A549 (cell line): ENCODE data around the gene FGF3. TPM values are rescaled to one million over a fixed set of nuclear protein-coding genes. Genes with fewer than 3 reads are reported as not detected.

Source experiments
- ATAC-seq, 2 experiments: fragments of 200-7000 bp in 1 of 2; fragments of >200 bp in 1 of 2; cut with Nextera tagmentation in 1 of 2; cut with Tn5 transposase in 1 of 2; 3 replicates each; pipeline versions ENCODE4 v1.8.0 to v1.9.1; 2018 to 2020; ENCODE audit warnings: mild to moderate bottlenecking in 1 of 2, moderate library complexity in 1 of 2
- CTCF ChIA-PET: fragments of 300-600 bp; sonication (Branson Sonifier 250); formaldehyde crosslinking; extraction: SDS; loops from one replicate; lab custom pipeline; 2021; ENCODE audit warnings: antibody characterized with exemption, inconsistent platforms; lab: Yijun Ruan, JAX
- POLR2A ChIA-PET: fragments of 350-600 bp; formaldehyde crosslinking; extraction: SDS; loops from one replicate; lab custom pipeline; 2021; ENCODE audit warnings: antibody characterized with exemption, inconsistent platforms; lab: Yijun Ruan, JAX
- DNase-seq, 2 experiments: peaks; one replicate each; pipeline versions ENCODE4 v3.0.0 to v3.0.0-alpha.2; 2011 to 2016; ENCODE audit warnings: low read depth in 1 of 2, low spot score in 1 of 2
- FAIRE-seq: peaks from 2 replicates; lab custom pipeline; 2011; peaks lifted over from hg19 to GRCh38; lab: Jason Lieb, UNC
- H3K27ac ChIP-seq, 2 experiments: fragments of >200 bp; sonication (Bioruptor Twin); formaldehyde crosslinking; 3 replicates each; pipeline ENCODE4 v1.5.1; 2016 to 2017
- H3K4me1 ChIP-seq: fragments of >200 bp; sonication (Bioruptor Twin); formaldehyde crosslinking; 3 replicates; pipeline ENCODE4 v1.6.1; 2016
- H3K4me2 ChIP-seq: fragments of >200 bp; sonication (Bioruptor Twin); formaldehyde crosslinking; 3 replicates; pipeline ENCODE4 v1.6.1; 2016
- H3K4me3 ChIP-seq: fragments of >200 bp; sonication (Bioruptor Twin); formaldehyde crosslinking; 3 replicates; pipeline ENCODE4 v1.5.1; 2016
- H3K9me3 ChIP-seq: fragments of >200 bp; sonication (Bioruptor Twin); formaldehyde crosslinking; 3 replicates; pipeline ENCODE4 v1.6.1; 2016
- CBX2 ChIP-seq: fragments of 200-600 bp; sonication (generic); IDR thresholded peaks from 2 replicates; pipeline ENCODE4 v1.6.1; 2016; ENCODE audit warnings: low read depth, mild to moderate bottlenecking, borderline replicate concordance
- CBX8 ChIP-seq: fragments of 200-600 bp; sonication (generic); IDR thresholded peaks from 2 replicates; pipeline ENCODE4 v1.6.1; 2016
- CHD2 ChIP-seq: fragments of 150-350 bp; IDR thresholded peaks from 2 replicates; pipeline ENCODE4 v1.6.1; 2014; ENCODE audit warnings: low read length; ENCODE audit not compliant: partially characterized antibody
- CHD4 ChIP-seq: fragments of 200-600 bp; sonication (generic); IDR thresholded peaks from 2 replicates; pipeline ENCODE4 v1.6.1; 2016; ENCODE audit warnings: antibody characterized with exemption, mild to moderate bottlenecking, borderline replicate concordance
- FOSB ChIP-seq: fragments of 250-450 bp; sonication (Bioruptor Pico); IDR thresholded peaks from 2 replicates; pipeline ENCODE4 v1.5.0; 2020; ENCODE audit warnings: mild to moderate bottlenecking, moderate library complexity
- GATA3 ChIP-seq: IDR thresholded peaks from 2 replicates; pipeline ENCODE4 v1.6.1; 2012; ENCODE audit warnings: borderline replicate concordance
- HOXB5 ChIP-seq: fragments of 250-450 bp; sonication (Bioruptor Pico); IDR thresholded peaks from 2 replicates; pipeline ENCODE4 v1.5.0; 2020; ENCODE audit warnings: mild to moderate bottlenecking, moderate library complexity
- JUN ChIP-seq, 2 experiments: fragments of >200 bp; sonication (Bioruptor Twin); formaldehyde crosslinking; IDR thresholded peaks; 2 replicates in 1 of 2; 3 replicates in 1 of 2; pipeline ENCODE4 v1.6.1; 2016 to 2017
- KDM5A ChIP-seq: fragments of 200-600 bp; sonication (generic); IDR thresholded peaks from 2 replicates; pipeline ENCODE4 v1.6.1; 2016; ENCODE audit warnings: antibody characterized with exemption, mild to moderate bottlenecking
- MAFK ChIP-seq: fragments of 450-650 bp; IDR thresholded peaks from 2 replicates; pipeline ENCODE4 v1.6.1; 2014; ENCODE audit not compliant: partially characterized antibody
- MAZ ChIP-seq: fragments of 150-350 bp; IDR thresholded peaks from 2 replicates; pipeline ENCODE4 v1.6.1; 2014; ENCODE audit warnings: antibody characterized with exemption, low read depth, low read length, borderline replicate concordance
- NFE2L2 ChIP-seq: fragments of 150-350 bp; conservative IDR thresholded peaks from 2 replicates; pipeline ENCODE4 v1.6.1; 2014; ENCODE audit warnings: low read length
- NPAS2 ChIP-seq: fragments of 250-450 bp; sonication (Bioruptor Pico); IDR thresholded peaks from 2 replicates; pipeline ENCODE4 v1.8.0; 2022; ENCODE audit warnings: mild to moderate bottlenecking, moderate library complexity, borderline replicate concordance
- POLR2AphosphoS2 ChIP-seq: conservative IDR thresholded peaks from 2 replicates; pipeline ENCODE4 v1.6.1; 2012; ENCODE audit warnings: low read length, improper control_type of control experiment, inconsistent platforms
- RAD21 ChIP-seq, 2 experiments: fragments of >200 bp in 1 of 2; sonication (Bioruptor Twin) in 1 of 2; formaldehyde crosslinking in 1 of 2; IDR thresholded peaks in 1 of 2; conservative IDR thresholded peaks in 1 of 2; 2 replicates in 1 of 2; 3 replicates in 1 of 2; pipeline ENCODE4 v1.6.1; 2012 to 2018; ENCODE audit warnings: inconsistent platforms in 1 of 2
- RNF2 ChIP-seq: fragments of 200-600 bp; sonication (generic); IDR thresholded peaks from 2 replicates; pipeline ENCODE4 v1.6.1; 2016; ENCODE audit warnings: low read depth, mild to moderate bottlenecking, antibody characterized with exemption, moderate library complexity, borderline replicate concordance
- TFCP2L1 ChIP-seq: fragments of 250-450 bp; sonication (Bioruptor Pico); IDR thresholded peaks from 2 replicates; pipeline ENCODE4 v1.5.0; 2021; ENCODE audit warnings: mild to moderate bottlenecking
- ZNF302 ChIP-seq: fragments of 250-450 bp; sonication (Bioruptor Pico); IDR thresholded peaks from 2 replicates; pipeline ENCODE4 v1.9.0; 2021; ENCODE audit warnings: inconsistent platforms, mild to moderate bottlenecking, moderate library complexity
- WGBS: methylation state at CpG from one replicate; pipeline ENCODE4 v1.1.6; 2017; ENCODE audit errors: missing lambda C conversion rate; 5-methylcytosine and 5-hydroxymethylcytosine counted together
- polyA plus RNA-seq, 4 experiments: library from polyadenylated mRNA; depleted of rRNA in 3 of 4; stranded (reverse); fragments of >200 nt; fragmentation: RNase III in 1 of 4; extraction: RNeasy Plus Mini Kit Qiagen cat#74134 plus additional on column Dnase treatment in 1 of 4; gene quantifications; 2 replicates in 3 of 4; 3 replicates in 1 of 4; pipeline ENCODE4 v1.2.3, GENCODE V29; 2011 to 2017
- TF ChIP-seq, protein P1 (sequence below): IDR thresholded peaks from 2 replicates; pipeline ENCODE4 v1.6.1; 2012; ENCODE audit warnings: low read depth, borderline replicate concordance

The FGF3 gene
- polyA plus RNA-seq, 2 of the 4 experiments (the other 2 are of a cell fraction) = not detected

DNA sequence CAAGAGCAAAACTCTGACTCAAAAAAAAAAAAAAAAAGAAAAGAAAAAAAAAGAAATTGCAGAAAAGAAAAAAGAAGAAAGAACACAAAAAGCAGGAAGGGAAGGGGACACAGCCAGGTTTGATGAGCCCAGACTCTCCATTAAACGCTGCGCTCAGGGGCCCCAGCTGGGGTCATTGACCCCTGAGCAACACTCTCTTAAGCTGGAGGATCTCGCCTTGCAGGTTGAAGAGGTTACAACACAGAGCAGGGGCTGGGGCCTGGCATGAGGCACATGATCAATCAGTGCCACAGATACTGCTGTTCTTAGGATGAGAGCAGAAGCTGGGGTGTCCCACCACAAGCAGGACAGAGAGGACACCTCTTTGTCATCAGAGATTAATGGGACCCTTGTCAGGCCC lies 7.8 kb downstream of the FGF3 start:
- WGBS = 56% methylated on average over 3 of the region's 3 CpGs
- ChIA-PET POLR2A (no interaction called here), CTCF (interaction anchor here (0.9 kb wide), 2 partner anchors 12 to 104 kb away, joined by 3 read pairs; no protein-coding TSS in a partner anchor)
- TF ChIP-seq RAD21 (conservative IDR thresholded peaks at IDR 0.05 in 1 of 2, IDR thresholded peaks at IDR 0.05 in 1 of 2) = no peak
- TF ChIP-seq CHD2 = no peak
- no peak for TF ChIP-seq NFE2L2
- TF ChIP-seq POLR2AphosphoS2 = no peak
- FAIRE-seq (no peak), ATAC-seq (no peak), DNase-seq (no peak)
- Histone ChIP-seq H3K4me1 (no peaks in the 10 kb centered on the region), H3K4me2 (no peak overlapping the region), H3K9me3 (no peaks in the 10 kb centered on the region), H3K27ac (no peak overlapping the region), H3K4me3 (no peak overlapping the region)

DNA sequence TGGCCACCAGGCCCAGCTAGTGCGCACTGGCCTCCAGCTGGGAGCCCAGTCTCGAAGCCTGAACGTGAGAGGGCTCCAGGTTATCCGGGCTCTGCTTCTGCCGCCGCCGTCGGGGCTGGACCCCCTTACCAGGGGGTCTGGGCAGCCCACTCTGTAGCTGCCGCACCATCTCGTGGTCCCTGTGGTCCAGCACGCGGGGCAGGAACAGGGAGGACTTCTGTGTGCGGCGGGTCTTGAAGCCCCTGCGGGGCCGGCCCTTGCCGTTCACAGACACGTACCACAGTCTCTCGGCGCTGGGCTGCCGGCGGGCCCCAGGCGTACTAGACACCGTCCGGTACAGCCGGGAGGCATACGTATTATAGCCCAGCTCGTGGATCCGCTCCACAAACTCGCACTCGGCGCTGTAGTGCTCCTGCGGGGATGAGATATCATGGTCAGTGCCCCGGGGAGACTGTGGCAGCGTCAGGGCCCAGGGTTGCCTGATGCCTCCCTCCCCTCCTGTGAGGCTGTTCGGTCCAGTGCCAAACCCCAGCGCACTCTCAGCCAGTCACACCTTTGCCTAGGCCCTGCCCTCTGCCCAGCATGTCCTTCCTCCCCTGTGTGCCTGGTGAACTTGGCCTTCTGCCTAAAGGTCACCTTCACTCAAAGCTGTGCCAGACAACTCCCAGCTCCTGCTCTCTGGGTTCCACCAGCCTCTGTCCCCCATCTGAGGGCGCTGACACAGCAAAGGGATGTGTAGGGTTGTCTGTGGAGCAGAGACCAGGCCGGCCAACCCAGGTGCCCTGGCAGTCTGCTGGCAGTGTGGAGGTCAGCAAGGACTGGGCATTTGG lies 8.7 kb downstream of the FGF3 start:
- Histone ChIP-seq H3K9me3 (no peaks in the 10 kb centered on the region), H3K27ac (no peak overlapping the region), H3K4me3 (no peak overlapping the region), H3K4me2 (no peak overlapping the region), H3K4me1 (no peaks in the 10 kb centered on the region)
- ATAC-seq (no peak), DNase-seq (no peak), FAIRE-seq (no peak)
- TF ChIP-seq NPAS2 (CRISPR knock-in tag) = no peak
- no peak for TF ChIP-seq RNF2
- no peak for TF ChIP-seq FOSB (CRISPR knock-in tag)
- no peak for TF ChIP-seq TFCP2L1 (CRISPR knock-in tag)
- TF ChIP-seq MAFK = no peak
- no peak for TF ChIP-seq RAD21 (conservative IDR thresholded peaks at IDR 0.05 in 1 of 2, IDR thresholded peaks at IDR 0.05 in 1 of 2)
- TF ChIP-seq ZNF302 = no peak
- TF ChIP-seq JUN (IDR thresholded peaks at IDR 0.05) = no peak
- TF ChIP-seq GATA3 = no peak
- TF ChIP-seq MAZ = no peak
- 75% methylated on average over 32 of the region's 39 CpGs for WGBS
- ChIA-PET CTCF (interaction anchor here (0.7 to 1.2 kb wide), 3 partner anchors 9 to 13 kb away, joined by 3 to 4 read pairs (median 3); no protein-coding TSS in a partner anchor), POLR2A (no interaction called here)

DNA sequence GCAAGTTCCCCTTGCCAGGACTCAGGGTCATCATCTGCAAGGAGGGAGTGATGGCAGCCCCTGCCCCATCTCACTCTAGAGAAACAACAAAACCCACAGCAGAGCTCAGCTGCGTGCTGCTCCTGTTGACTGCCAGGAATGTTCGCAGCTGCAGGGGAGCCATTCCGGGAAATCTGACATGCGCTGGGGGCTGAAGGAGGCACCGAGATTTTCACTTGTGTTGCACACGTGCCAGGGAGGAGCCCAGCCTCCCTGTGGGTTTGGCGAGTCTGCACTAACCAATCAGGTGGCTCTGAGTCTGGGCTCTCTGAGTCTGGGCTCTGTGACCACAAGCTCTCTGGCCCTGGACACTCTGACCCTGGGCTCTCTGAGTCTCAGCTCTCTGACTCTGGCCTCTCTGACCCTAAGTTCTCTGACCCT lies 10.5 kb downstream of the FGF3 start:
- Histone ChIP-seq H3K4me3 (no peak overlapping the region), H3K9me3 (no peaks in the 10 kb centered on the region), H3K4me2 (no peak overlapping the region), H3K4me1 (no peaks in the 10 kb centered on the region), H3K27ac (no peak overlapping the region)
- POLR2A ChIA-PET = no interaction called here
- ATAC-seq (peak in 1 of 2 experiments; percentile 35; a peak in 2 of 6 replicates), DNase-seq (no peak), FAIRE-seq (no peak)
- CTCF ChIA-PET = interaction anchor here (0.9 to 1.4 kb wide), 2 partner anchors 9 to 79 kb away, joined by 3 read pairs; no protein-coding TSS in a partner anchor
- no peak for TF ChIP-seq RNF2
- TF ChIP-seq CHD4 = no peak
- TF ChIP-seq HOXB5 = no peak
- TF ChIP-seq, protein P1, sequence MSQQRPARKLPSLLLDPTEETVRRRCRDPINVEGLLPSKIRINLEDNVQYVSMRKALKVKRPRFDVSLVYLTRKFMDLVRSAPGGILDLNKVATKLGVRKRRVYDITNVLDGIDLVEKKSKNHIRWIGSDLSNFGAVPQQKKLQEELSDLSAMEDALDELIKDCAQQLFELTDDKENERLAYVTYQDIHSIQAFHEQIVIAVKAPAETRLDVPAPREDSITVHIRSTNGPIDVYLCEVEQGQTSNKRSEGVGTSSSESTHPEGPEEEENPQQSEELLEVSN = no peak
- TF ChIP-seq CBX2 = no peak
- no peak for TF ChIP-seq KDM5A
- no peak for TF ChIP-seq CBX8
- 33% methylated on average over 7 of the region's 7 CpGs for WGBS
